ENCODE results near the gene PKNOX2. TPM values are rescaled to one million over a fixed set of nuclear protein-coding genes. Genes with fewer than 3 reads are reported as not detected.

Gene PKNOX2
- total RNA-seq, 4 donors from 2014 or later: 0.83 to 4.1 (median 2.5) TPM

DNA sequence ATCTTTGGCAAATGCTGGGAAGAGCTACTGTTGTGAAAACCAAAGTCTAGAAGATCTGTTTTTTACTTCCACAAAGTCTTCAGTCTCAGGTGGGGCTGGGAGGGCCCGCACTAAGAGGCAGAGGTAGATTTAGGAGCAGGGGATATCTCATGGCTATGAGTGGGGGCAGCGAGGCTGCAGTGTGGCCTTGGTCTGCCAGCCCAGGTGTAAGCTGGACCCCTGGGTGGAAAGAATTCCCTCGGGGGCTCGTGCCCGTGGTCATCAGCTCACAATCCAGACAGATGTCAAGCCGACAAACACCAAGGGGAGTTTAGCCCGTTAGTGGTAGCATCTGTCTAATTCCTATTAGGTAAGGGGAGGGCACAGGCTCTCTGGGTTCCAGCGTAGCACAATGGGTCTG is 9.0 kb downstream of the PKNOX2 start:
- DNase-seq (ENCODE audit: extremely low spot score): no peak
- intact Hi-C loops (cut with DNase I): no loop called here

DNA sequence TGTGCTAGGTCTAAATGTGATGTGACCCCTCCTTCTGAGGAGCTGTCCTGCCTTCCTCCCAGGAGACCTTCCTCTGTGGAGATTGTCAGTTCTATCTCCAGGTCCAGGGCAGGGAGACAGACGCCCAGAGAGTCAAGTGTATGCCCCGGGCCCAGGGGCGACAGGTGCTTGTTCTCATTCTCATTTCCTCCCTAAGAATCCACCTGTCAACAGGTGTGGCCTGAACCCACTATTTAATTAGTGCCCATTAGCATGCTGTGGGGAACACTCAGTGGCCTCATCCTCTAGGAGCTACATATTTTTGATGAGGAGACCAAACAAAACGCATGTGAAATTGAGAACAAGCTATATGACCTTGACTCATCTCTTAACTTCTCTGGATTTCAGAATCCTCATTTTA is 9.5 kb downstream of the PKNOX2 start:
- no peaks in the 10 kb centered on the region for H3K9me3 ChIP-seq
- H3K4me3 ChIP-seq: no peak overlapping the region
- TF ChIP-seq, protein P1, sequence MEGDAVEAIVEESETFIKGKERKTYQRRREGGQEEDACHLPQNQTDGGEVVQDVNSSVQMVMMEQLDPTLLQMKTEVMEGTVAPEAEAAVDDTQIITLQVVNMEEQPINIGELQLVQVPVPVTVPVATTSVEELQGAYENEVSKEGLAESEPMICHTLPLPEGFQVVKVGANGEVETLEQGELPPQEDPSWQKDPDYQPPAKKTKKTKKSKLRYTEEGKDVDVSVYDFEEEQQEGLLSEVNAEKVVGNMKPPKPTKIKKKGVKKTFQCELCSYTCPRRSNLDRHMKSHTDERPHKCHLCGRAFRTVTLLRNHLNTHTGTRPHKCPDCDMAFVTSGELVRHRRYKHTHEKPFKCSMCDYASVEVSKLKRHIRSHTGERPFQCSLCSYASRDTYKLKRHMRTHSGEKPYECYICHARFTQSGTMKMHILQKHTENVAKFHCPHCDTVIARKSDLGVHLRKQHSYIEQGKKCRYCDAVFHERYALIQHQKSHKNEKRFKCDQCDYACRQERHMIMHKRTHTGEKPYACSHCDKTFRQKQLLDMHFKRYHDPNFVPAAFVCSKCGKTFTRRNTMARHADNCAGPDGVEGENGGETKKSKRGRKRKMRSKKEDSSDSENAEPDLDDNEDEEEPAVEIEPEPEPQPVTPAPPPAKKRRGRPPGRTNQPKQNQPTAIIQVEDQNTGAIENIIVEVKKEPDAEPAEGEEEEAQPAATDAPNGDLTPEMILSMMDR (IDR thresholded peaks at IDR 0.05): no peak
- TF ChIP-seq POLR2A (IDR thresholded peaks at IDR 0.05; ENCODE audit: low read depth) (no peak), EP300 (IDR thresholded peaks at IDR 0.05) (no peak), POLR2AphosphoS5 (IDR thresholded peaks at IDR 0.05) (no peak)
- DNase-seq (ENCODE audit: extremely low spot score): no peak
- WGBS: 87% methylated on average over 2 of the region's 4 CpGs
- no peak overlapping the region for H3K27ac ChIP-seq (replicated peaks in 1 of 4)
- intact Hi-C loops (cut with DNase I): no loop called here
- H3K4me1 ChIP-seq: peaks cover 13 to 25% (median 22%) of the 10 kb centered on the region in 4 donors
- H3K27me3 ChIP-seq: no peaks in the 10 kb centered on the region
- H3K36me3 ChIP-seq: no peaks in the 10 kb centered on the region

More for the DNA sequence above, 9.0 kb downstream of the PKNOX2 start:
- H3K27me3 ChIP-seq: no peaks in the 10 kb centered on the region
- H3K4me3 ChIP-seq: no peak overlapping the region
- WGBS: 81% methylated on average over 8 of the region's 8 CpGs
- H3K36me3 ChIP-seq: no peaks in the 10 kb centered on the region
- H3K4me1 ChIP-seq: peaks cover 13 to 30% (median 27%) of the 10 kb centered on the region in 4 donors
- H3K27ac ChIP-seq (replicated peaks in 1 of 4): no peak overlapping the region
- TF ChIP-seq EP300 (IDR thresholded peaks at IDR 0.05) (no peak), POLR2AphosphoS5 (IDR thresholded peaks at IDR 0.05) (no peak), POLR2A (IDR thresholded peaks at IDR 0.05; ENCODE audit: low read depth) (no peak)
- TF ChIP-seq, protein P1 (IDR thresholded peaks at IDR 0.05): no peak
- H3K9me3 ChIP-seq: no peaks in the 10 kb centered on the region

DNA sequence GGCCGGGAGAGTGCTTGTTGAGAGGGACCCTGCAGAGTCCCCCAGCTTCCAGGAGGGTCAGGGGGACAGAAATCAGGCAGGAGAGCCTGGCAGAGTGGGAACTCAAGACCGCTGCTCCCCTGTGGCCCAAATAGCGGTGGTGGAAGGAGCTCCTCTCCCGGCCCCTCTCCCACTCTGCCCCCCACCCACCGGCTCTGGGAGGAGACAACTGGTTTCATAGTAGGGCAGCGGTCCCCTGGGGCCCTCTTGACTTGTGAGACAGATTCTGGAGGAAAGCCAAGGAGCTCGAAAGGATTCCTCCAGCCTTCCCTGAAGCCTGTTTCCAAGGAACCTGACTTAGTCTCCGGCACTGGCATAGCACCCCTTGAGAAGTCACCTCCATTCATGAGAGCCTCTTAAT is 10.1 kb downstream of the PKNOX2 start:
- intact Hi-C loops (cut with DNase I): no loop called here
- Histone ChIP-seq H3K36me3 (no peaks in the 10 kb centered on the region), H3K27me3 (no peaks in the 10 kb centered on the region), H3K4me3 (no peak overlapping the region), H3K4me1 (peaks cover 8 to 18% (median 16%) of the 10 kb centered on the region in 4 donors), H3K9me3 (no peaks in the 10 kb centered on the region), H3K27ac (replicated peaks in 1 of 4) (no peak overlapping the region)
- no peak for DNase-seq (ENCODE audit: extremely low spot score)
- TF ChIP-seq POLR2AphosphoS5 (IDR thresholded peaks at IDR 0.05): no peak
- no peak for TF ChIP-seq POLR2A (IDR thresholded peaks at IDR 0.05; ENCODE audit: low read depth)
- TF ChIP-seq, protein P1 (IDR thresholded peaks at IDR 0.05): no peak
- TF ChIP-seq EP300 (IDR thresholded peaks at IDR 0.05): no peak
- WGBS: 80% methylated on average over 4 of the region's 8 CpGs

DNA sequence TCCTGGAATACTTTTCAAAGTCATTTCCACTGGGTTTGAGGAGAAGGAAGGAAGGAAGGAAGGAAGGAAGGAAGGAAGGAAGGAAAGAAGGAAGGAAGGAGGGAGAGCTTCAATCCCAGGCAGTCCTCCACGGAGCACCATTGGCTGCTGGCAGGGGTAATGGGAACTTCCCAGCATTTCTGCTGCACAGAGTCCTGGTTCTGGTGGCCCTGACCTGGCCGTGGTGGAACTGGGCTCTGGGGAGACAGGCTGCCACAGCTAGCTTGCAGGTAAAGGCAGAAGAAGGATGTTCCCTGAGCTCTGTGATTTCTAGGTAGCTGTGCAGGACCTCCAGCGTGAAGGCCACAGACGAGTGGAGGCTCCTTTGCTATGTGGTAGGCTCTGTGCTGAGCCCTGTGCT is 10.6 kb downstream of the PKNOX2 start:
- H3K36me3 ChIP-seq: no peaks in the 10 kb centered on the region
- WGBS: 82% methylated on average over 2 of the region's 4 CpGs
- H3K9me3 ChIP-seq: no peaks in the 10 kb centered on the region
- no peak overlapping the region for H3K4me3 ChIP-seq
- no peak overlapping the region for H3K27ac ChIP-seq (replicated peaks in 1 of 4)
- DNase-seq (ENCODE audit: extremely low spot score): no peak
- H3K27me3 ChIP-seq: no peaks in the 10 kb centered on the region
- intact Hi-C loops (cut with DNase I): no loop called here
- no peak for TF ChIP-seq EP300 (IDR thresholded peaks at IDR 0.05)
- TF ChIP-seq, protein P1 (IDR thresholded peaks at IDR 0.05): no peak
- H3K4me1 ChIP-seq: peaks cover 6 to 14% (median 12%) of the 10 kb centered on the region in 4 donors

DNA sequence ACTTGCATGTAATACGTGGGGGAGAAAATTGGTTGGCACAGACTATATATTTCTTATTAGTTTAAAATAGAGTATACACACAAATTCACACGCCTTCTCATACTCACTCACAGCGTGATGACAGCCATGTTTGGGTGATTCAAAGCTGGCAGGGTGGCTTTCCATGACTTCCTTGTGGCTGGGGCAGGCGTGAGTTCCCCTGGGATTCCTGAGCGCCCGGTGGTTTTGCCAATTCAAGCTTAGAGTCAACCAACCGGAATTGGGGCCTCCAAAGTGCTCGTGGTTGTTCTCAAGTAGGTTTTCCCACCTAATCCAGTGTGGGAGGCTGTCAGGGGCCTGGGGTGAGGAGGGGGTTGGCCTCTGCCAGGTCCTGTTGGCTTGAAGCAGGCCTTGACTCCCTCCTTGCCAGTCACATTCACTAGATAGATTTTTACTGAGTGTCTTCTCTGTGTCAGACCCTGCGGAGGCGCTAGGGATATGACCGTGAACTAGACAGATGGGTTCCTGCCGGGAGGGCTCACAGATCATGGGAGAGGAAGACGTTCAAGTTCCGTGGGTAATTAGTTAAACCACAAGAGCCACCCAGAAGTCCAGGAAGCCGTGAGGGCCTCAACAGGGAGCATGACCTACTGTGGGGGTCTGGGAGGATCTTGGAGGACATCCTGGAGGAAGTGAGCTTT is 11.5 kb downstream of the PKNOX2 start:
- Histone ChIP-seq H3K9me3 (no peaks in the 10 kb centered on the region), H3K4me1 (peaks cover 0 to 10% (median 7%) of the 10 kb centered on the region in 4 donors), H3K27me3 (no peaks in the 10 kb centered on the region), H3K27ac (replicated peaks in 1 of 4) (no peak overlapping the region), H3K36me3 (no peaks in the 10 kb centered on the region), H3K4me3 (no peak overlapping the region)
- 83% methylated on average over 11 of the region's 15 CpGs for WGBS
- TF ChIP-seq EP300 (IDR thresholded peaks at IDR 0.05) (no peak), POLR2A (IDR thresholded peaks at IDR 0.05; ENCODE audit: low read depth) (no peak), POLR2AphosphoS5 (IDR thresholded peaks at IDR 0.05) (no peak)
- TF ChIP-seq, protein P1 (IDR thresholded peaks at IDR 0.05): no peak
- intact Hi-C loops (cut with DNase I): no loop called here
- DNase-seq (ENCODE audit: extremely low spot score): no peak

All from esophagus muscularis mucosa (tissue), 4 donors.